GM23338 (cell line): Measurements from ENCODE around the gene ST14. TPM values are rescaled to one million over a fixed set of nuclear protein-coding genes. Genes with fewer than 3 reads are reported as not detected.

Source experiments
- ATAC-seq: fragments of 200-7000 bp; cut with Tn5 transposase; 3 replicates; pipeline ENCODE4 v1.9.1; 2020
- DNase-seq: peaks from one replicate; pipeline ENCODE4 v3.0.0-alpha.2; 2015; ENCODE audit warnings: low spot score
- H2AFZ ChIP-seq: fragments of 200-600 bp; sonication (generic); 2 replicates; pipeline ENCODE4 v1.8.0; 2016; ENCODE audit warnings: antibody characterized with exemption, mild to moderate bottlenecking, moderate library complexity
- H3F3A ChIP-seq: fragments of 200-600 bp; sonication (generic); replicated peaks from 2 replicates; pipeline ENCODE4 v1.8.0; 2017; ENCODE audit warnings: antibody characterized with exemption, mixed run types, low read depth
- H3K27ac ChIP-seq: fragments of 200-600 bp; sonication (generic); 2 replicates; pipeline ENCODE4 v1.6.1; 2016; ENCODE audit warnings: low read depth
- H3K27me3 ChIP-seq: fragments of 200-600 bp; sonication (generic); 2 replicates; pipeline ENCODE4 v1.8.0; 2016; ENCODE audit warnings: mild to moderate bottlenecking, mixed run types, moderate library complexity; ENCODE audit not compliant: insufficient read depth
- H3K36me3 ChIP-seq: fragments of 200-600 bp; sonication (generic); 2 replicates; pipeline ENCODE4 v1.8.0; 2016; ENCODE audit warnings: mild to moderate bottlenecking; ENCODE audit not compliant: insufficient read depth
- H3K4me1 ChIP-seq: fragments of 200-600 bp; sonication (generic); 2 replicates; pipeline ENCODE4 v1.8.0; 2016; ENCODE audit warnings: mild to moderate bottlenecking, moderate library complexity; ENCODE audit not compliant: insufficient read depth
- H3K4me2 ChIP-seq: fragments of 200-600 bp; sonication (generic); 2 replicates; pipeline ENCODE4 v1.7.1; 2017; ENCODE audit warnings: mixed run types
- H3K4me3 ChIP-seq: fragments of 200-600 bp; sonication (generic); 2 replicates; pipeline ENCODE4 v1.6.1; 2016; ENCODE audit warnings: mixed run types
- H3K79me2 ChIP-seq: fragments of 200-600 bp; sonication (generic); replicated peaks from 2 replicates; pipeline ENCODE4 v1.8.0; 2017; ENCODE audit warnings: mild to moderate bottlenecking; ENCODE audit not compliant: insufficient read depth
- H3K9me2 ChIP-seq: fragments of 200-600 bp; sonication (generic); 2 replicates; pipeline ENCODE4 v1.8.0; 2017; ENCODE audit not compliant: insufficient read depth
- H4K20me1 ChIP-seq: fragments of 200-600 bp; sonication (generic); replicated peaks from 2 replicates; pipeline ENCODE4 v1.8.0; 2017; ENCODE audit warnings: mild to moderate bottlenecking; ENCODE audit not compliant: insufficient read depth
- H3K27ac Mint-ChIP-seq: 2 replicates; pipeline ENCODE4 v1.8.0; 2020; ENCODE audit warnings: inconsistent platforms, mild to moderate bottlenecking, moderate library complexity, mixed read lengths
- H3K27me3 Mint-ChIP-seq: 3 replicates; pipeline ENCODE4 v1.8.0; 2022; ENCODE audit warnings: low read depth, mild to moderate bottlenecking, moderate library complexity, mixed read lengths, inconsistent platforms; ENCODE audit not compliant: insufficient read depth, poor library complexity
- H3K36me3 Mint-ChIP-seq: 3 replicates; pipeline ENCODE4 v1.8.0; 2021; ENCODE audit warnings: low read depth, mild to moderate bottlenecking, inconsistent platforms, moderate library complexity, mixed read lengths
- H3K4me1 Mint-ChIP-seq: 3 replicates; pipeline ENCODE4 v1.8.0; 2020; ENCODE audit warnings: mild to moderate bottlenecking, inconsistent platforms, mixed read lengths
- H3K4me3 Mint-ChIP-seq: 3 replicates; pipeline ENCODE4 v1.8.0; 2021; ENCODE audit warnings: moderate library complexity, mild to moderate bottlenecking, inconsistent platforms, mixed read lengths
- H3K9me3 Mint-ChIP-seq: 3 replicates; pipeline ENCODE4 v1.8.0; 2020; ENCODE audit warnings: moderate library complexity, mild to moderate bottlenecking, inconsistent platforms, mixed read lengths
- CTCF ChIP-seq, 2 experiments: fragments of 200-600 bp in 1 of 2; sonication (generic) in 1 of 2; conservative IDR thresholded peaks; 2 replicates each; pipeline versions ENCODE4 v1.5.1 to v1.6.1; 2016 to 2017; ENCODE audit warnings: antibody characterized with exemption in 2 of 2, low read depth in 2 of 2, mild to moderate bottlenecking in 2 of 2, moderate library complexity in 1 of 2
- ETS1 ChIP-seq: IDR thresholded peaks from 2 replicates; pipeline ENCODE4 v1.6.1; 2016; ENCODE audit warnings: antibody characterized with exemption
- EZH2 ChIP-seq: fragments of 200-600 bp; sonication (generic); IDR thresholded peaks from one replicate; pipeline ENCODE4 v1.8.0; 2017; ENCODE audit warnings: antibody characterized with exemption, mild to moderate bottlenecking, low read depth; ENCODE audit not compliant: unreplicated experiment
- EZH2phosphoT487 ChIP-seq: fragments of 200-600 bp; sonication (generic); IDR thresholded peaks from one replicate; pipeline ENCODE4 v1.8.1; 2018; ENCODE audit warnings: antibody characterized with exemption; ENCODE audit not compliant: unreplicated experiment
- JUNB ChIP-seq: IDR thresholded peaks from one replicate; pipeline ENCODE4 v1.6.1; 2016; ENCODE audit warnings: antibody characterized with exemption; ENCODE audit not compliant: unreplicated experiment
- POLR2AphosphoS5 ChIP-seq: IDR thresholded peaks from 2 replicates; pipeline ENCODE4 v1.6.1; 2016; ENCODE audit warnings: antibody characterized with exemption, low read depth
- STAT1 ChIP-seq: IDR thresholded peaks from one replicate; pipeline ENCODE4 v1.6.1; 2016; ENCODE audit warnings: antibody characterized with exemption; ENCODE audit not compliant: unreplicated experiment
- ZNF114 ChIP-seq: fragments of 250-450 bp; sonication (Bioruptor Pico); IDR thresholded peaks from 2 replicates; pipeline ENCODE4 v1.5.0; 2020; ENCODE audit warnings: mild to moderate bottlenecking, moderate library complexity
- ZNF462 ChIP-seq: fragments of 250-450 bp; sonication (Bioruptor Pico); IDR thresholded peaks from 2 replicates; pipeline ENCODE4 v1.5.0; 2020; ENCODE audit warnings: mild to moderate bottlenecking, moderate library complexity
- polyA plus RNA-seq: library from polyadenylated mRNA; unstranded; fragments of >200 nt; fragmentation: Nextera tagmentation; extraction: Ambion mirVana; gene quantifications from 2 replicates; pipeline ENCODE4 v1.2.1, GENCODE V29; 2016
- total RNA-seq: library from RNA; depleted of rRNA; stranded (reverse); fragments of >200 nt; shearing (Covaris generic); gene quantifications from 2 replicates; pipeline ENCODE4 v1.2.3, GENCODE V29; 2014

ST14 gene
- total and polyA plus RNA-seq, 2 experiments from 2014 or later = 7.9 to 32.7 TPM

GRCh38 chr11:130204703-130205095, 45.1 kb downstream of the ST14 start:
- ATAC-seq (no peak), DNase-seq (no peak)
- Histone ChIP-seq H4K20me1 (no peaks in the 10 kb centered on the region), H3K4me2 (no peak overlapping the region), H3K27ac (no peak overlapping the region), H3K27me3 (no peaks in the 10 kb centered on the region), H2AFZ (no peak overlapping the region), H3K79me2 (no peaks in the 10 kb centered on the region), H3K36me3 (no peaks in the 10 kb centered on the region), H3K4me3 (no peak overlapping the region), H3F3A (no peaks in the 10 kb centered on the region), H3K4me1 (no peaks in the 10 kb centered on the region), H3K9me2 (no peaks in the 10 kb centered on the region)
- no peak overlapping the region for H3K27ac Mint-ChIP-seq
- peaks cover 2% of the 10 kb centered on the region for H3K27me3 Mint-ChIP-seq
- no peaks in the 10 kb centered on the region for H3K4me1 Mint-ChIP-seq
- H3K9me3 Mint-ChIP-seq = peaks cover 4% of the 10 kb centered on the region; the same call in 1 of the 3 replicates
- peaks cover 19% of the 10 kb centered on the region for H3K36me3 Mint-ChIP-seq
- TF ChIP-seq ZNF114 (CRISPR knock-in tag) = no peak
- TF ChIP-seq EZH2 = no peak
- no peak for TF ChIP-seq JUNB
- no peak for TF ChIP-seq ZNF462
- no peak for TF ChIP-seq STAT1
- TF ChIP-seq EZH2phosphoT487 = no peak
- no peak for TF ChIP-seq POLR2AphosphoS5
- TF ChIP-seq CTCF (conservative IDR thresholded peaks at IDR 0.05; ENCODE audit: low read depth in 2 of 2) = no peak
- no peak for TF ChIP-seq ETS1
- H3K4me3 Mint-ChIP-seq = no peak overlapping the region
